NCI-H1417 treated with DMSO at 0.1 percent for 48 hours (cell line): Measurements from ENCODE around the gene PAIP2.
"Not testable (repeated sequence)": the region's sequence is repeated elsewhere in the genome, so short reads cannot be mapped to it uniquely, and the experiment has no call there.

ENCODE experiments used
- DNase-seq: peaks from one replicate; lab custom pipeline; 2025; lab: John Stamatoyannopoulos, UW

The PAIP2 gene

DNA sequence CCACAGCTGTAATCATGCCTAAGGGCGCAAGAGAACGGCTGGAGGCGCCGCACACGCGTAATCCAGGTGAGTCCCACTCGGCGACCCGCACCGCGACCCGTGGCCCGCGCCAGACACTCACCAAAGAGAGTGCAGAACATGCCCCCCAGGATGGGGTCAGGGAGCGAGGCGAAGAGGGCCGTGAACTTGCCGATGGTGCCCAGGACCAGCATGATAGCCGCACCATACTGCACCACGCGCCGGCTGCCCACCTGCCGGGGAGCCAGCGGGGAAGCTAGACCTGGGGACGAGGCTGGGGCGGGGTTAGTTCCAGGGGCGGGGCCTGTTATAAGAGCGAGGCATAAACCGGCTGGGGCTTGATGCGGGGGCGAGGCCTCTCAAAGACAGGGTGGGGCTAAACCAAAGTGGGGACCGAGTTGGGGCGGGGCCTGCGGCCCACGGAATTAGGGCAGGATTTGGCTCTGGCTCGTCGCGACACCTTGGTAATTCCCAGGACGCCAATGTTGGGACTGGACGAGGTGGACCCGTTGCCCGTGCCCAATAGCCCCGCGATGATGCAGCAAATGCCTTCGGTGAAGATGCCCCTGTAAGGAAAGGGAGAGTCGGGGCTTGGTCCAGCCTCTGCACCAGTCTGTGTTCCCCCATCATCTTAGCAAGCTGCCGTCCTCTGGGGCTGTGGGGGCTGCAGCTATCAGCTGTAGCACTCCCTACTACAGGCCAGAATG, 36.6 kb downstream of the PAIP2 start:
- DNase-seq = no peak

DNA sequence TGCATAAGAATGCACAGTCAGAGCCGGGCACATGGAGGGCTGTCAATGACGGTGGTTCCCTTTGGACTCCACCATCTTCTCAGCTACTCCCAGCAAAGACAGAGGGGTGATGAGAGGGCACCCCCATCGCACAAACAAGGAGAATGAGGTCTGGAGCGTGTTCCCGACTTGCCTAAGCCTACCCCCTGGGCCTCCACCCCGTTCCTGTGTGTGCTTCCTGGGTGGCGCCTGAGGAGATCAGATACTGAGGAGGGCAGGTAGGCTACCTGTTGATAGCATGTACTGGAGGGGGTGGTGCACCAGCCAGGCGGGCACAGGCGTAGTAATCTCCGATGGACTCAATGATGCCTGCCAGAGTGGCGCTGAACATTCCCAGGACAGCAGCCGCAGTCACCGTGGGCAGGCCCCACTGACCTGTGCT, 37.3 kb downstream of the PAIP2 start:
- DNase-seq = no peak

DNA sequence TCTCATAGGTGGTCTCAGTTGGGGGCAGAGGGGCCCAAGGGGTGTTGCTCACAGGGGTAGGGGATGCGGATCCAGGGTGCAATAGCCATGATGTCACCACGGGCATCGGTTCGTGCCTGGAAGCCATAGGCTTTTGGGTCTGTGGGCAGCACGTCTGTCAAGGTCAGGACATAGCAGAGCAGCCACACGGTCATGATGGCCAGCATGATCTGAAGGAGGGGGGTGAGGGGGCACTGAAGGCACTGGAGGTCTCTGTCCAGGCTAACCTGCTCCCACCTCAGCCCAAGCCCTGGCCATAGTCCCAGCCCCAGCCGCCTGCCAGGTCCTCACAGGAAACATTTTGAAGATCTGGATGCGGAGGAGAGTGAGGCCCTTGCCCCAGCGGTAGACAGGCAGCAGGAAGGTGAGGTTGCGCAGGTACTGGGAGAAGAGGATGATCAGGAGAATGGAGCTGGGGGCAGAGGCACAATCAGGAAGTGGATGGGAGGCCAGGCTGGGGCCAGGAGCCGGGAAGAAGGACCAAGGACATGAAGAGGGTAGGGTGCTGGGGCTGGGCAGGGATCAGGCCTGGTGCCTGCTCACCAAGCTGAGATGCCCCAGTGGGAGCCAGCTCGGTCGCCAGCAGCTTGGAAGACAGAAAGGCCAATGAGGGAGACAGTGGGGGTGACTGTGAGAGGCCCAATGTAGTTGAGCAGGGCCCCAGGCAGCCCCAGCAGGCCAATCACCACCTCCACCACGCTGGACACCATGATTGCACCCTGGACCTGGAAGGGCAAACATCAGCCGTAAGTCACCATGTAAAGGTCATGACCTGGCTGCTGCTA, 38.2 kb downstream of the PAIP2 start:
- no peak for DNase-seq

DNA sequence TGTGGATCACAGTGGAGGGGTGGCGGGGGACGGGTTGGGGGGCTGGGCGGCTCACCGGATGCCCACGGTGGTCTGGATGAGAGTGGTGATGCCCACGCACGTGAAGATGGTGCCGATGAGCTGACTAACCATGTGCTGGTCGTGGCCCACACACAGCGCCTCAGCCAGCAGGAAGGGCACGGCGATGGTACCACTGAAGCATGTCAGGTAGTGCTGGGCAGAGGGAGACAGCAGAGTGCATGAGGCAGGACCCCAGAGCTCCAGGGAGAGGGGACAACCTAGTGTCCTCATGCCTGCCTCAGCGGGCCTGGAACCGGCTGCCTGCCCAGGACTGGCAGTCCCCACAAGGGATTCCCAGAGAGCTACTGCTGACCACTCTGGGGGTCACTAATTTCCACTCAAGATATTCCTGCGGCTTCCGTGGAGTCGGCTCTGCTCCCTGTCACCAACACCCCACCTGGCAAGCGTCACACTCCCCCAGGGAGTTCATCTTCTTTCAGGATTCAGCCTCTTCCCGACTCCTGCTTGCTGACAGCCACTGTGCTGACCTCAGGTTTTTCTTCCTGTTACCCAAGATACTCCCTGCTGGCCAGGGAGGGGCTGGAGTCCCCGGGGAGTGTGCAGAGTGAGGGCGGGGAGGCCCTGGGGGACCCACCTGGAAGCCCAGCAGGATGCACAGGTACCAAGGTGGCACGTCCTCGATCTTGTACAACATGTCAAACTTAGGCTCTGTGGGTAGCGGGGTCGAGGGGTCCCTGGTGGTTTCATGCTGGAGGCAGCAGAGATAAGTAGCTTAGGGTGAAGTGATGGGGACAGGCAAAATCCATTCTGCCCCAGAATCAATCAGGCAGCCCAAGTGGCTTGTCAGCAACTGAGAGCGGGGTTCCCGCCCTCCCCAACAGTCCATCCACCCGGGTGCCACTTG, 40.4 kb downstream of the PAIP2 start:
- no peak for DNase-seq

DNA sequence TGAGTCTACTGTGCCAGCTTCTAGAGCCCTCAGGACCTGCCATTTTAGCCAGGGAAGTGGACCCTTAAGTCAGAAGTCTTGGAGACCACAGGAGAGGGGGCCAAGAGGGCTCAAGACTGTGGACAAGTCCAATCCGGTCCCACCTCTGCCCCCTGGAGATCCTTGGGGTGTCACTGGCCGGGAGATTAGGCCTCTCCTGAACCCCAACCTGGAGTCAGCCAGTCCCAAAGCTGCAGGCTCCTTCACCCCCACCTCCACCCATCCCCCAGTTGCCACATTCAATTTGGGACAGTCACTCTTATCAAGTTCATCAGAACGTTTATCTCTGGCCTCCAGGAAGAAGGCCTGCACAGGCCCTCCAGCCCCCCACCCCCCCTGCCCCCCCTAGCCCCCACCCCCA, 41.2 kb downstream of the PAIP2 start:
- no peak for DNase-seq

DNA sequence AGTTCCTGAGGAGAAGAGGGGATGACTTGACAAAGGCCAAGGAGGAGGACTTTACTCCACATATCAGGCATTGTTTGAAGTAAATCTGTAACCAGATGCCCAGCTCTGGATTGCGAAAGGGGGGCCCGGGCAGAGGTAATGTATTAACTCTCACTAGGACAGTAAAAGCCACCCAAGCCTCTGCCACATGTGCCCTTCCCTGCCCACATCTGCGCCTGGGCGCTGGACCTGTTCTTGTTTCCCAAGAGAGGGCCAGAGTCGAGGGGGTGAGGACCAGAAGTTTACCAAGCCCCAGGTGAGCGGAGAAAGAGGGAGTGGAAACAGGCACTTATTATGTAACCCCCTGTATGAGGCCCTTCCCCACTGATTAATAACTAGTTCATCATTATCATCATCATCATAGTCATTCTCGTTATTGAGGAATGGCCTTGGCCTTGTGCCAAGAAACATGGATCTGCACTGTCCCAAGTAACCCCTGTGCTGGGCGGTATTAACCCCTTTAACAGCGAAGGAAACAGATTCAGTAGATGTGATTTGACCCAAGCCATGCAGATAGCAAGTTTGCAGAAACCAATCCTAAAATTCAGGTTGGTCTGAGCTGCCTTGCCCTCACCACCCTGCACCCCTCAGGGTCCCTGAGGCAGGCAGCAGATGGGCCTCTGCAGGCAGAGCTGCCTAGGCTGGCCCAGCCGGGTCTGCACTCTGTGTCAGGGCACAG, 41.8 kb downstream of the PAIP2 start, which contains the start of gene SLC23A1:
TSS of gene SLC23A1 (minus strand) at position 23 of the 718 bp plus-strand sequence. CDS start 44 bp downstream, outside the sequence.
- DNase-seq = no peak

DNA sequence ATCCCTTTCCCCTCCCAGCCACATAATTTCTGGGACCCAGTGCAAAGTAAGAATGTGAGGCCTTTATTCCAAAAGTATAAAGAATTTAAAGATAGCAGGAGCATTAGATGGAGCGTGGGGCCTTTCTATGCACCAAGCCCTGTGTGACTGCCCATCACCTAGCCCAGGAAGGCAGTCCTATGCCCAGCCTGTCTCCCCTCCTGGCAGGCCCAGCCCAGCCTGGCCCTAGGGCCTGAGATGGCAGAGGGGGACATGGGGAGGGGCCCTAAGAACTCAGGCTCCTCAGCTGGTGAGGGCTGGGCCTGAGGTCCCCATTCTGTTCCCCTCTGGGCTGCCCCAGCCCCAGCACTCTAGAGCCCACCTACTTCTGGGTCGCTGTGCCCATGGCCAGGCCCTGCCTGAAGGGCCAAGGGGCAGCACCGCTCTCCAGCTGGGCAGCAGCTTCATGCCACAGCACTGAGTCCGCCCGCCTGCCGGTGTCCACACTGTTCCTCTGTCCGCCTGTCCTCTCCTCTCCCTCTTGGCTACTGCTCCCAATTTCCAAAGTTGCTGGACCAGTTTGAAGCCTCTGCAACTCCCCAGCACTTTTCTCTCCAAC, 42.4 kb downstream of the PAIP2 start:
- no peak for DNase-seq

DNA sequence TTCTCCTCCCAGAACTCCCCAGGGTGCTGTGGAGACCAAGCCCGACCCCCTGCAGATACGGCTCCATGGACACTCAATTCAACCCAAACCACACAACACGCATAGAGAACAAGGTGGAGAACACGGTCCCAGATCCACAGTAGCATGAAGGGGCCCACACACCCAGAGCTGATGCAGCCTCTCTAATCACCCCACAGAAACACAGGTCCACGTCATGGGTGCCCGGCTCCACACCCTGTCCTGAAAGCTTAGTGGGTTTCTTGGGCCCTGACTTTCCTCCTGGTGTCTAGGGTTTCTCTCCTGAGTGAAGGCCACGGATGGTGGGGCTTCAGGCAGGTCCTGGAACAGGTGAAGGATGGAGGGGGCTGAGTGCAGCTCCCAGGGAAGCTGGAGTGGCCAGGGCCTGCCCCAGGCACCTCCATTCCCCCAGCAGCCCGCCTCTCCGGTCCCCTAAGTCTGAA, 43.0 kb downstream of the PAIP2 start:
- DNase-seq = no peak

DNA sequence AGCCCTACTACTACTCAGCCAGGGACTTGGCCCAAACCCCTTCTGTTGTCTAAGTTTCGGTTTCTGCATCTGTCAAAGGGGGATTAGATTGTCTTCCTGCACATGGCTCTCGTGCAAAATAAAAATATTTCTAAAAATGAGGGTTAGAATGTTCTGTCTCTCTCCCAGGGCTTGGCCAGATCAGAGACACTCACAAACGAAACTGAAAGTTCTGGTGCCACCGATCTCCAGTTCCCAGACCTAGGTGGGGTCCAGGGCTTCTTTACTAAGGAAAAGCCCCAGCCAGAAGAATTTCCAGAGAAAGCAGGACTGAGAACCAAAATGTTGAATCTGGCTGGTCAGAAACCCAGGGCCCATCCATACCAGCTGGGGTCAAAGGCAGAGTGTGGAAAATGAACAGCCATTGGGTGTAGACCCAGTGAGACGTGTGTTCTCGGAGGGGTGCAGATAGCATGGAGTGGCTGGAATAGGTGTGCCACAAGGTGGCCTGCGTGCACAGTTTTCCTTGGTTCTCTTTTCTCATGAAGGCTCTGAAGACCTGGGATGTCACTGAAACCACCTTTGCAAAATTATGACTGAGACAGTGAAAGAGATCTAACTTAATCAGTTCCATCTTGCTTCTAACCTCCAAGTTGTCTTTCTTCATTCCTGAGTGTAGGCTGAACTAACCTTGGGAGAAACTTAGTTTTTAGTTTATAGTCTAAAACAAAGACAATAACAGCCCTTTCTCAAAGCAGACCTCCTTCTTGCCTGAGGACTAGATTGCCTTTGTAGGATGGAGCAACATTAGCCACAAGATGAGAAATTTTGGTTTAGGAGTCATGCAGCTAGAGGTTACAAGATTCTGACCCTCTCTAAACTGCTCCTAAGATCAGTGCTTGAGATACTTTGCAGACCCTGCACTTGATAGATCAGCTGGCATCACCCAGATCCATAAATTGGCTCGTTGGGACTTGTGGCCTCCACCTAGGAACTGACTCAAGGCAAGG, 43.7 kb downstream of the PAIP2 start:
- DNase-seq = no peak

DNA sequence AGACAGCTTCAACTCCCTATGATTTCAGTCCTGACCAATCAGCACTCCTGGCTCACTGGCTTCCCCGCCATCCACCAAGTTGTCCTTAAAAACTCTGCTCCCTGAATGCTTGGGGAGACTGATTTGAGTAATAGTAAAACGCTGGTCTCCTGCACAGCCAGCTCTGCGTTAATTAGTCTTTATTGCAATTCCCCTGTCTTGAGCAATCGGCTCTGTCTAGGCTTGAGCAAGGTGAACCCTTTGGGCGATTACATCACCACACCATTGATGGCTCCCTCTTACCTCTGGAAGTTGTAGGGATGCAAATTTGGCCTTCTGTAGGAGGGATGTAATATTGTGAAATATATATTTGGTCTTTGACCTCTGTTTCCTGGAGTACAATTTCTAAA, 44.4 kb downstream of the PAIP2 start:
- DNase-seq = no peak

DNA sequence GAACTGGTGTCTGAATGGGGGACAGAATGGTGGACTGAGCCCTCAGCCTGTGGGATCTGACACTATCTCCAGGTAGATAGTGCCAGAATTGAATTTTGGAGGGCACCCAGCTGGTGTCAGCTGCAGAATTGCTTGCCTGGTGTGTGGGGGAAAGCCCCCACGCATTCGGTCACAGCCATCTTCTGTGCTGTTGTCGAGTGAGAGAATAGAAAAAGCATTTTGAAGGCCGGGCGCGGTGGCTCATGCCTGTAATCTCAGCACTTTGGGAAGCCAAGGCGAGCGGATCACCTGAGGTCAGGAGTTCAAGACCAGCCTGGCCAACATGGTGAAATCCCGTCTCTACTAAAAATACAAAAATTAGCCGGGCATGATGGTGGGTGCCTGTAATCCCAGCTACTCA, 45.3 kb downstream of the PAIP2 start:
- not testable (repeated sequence) for DNase-seq

DNA sequence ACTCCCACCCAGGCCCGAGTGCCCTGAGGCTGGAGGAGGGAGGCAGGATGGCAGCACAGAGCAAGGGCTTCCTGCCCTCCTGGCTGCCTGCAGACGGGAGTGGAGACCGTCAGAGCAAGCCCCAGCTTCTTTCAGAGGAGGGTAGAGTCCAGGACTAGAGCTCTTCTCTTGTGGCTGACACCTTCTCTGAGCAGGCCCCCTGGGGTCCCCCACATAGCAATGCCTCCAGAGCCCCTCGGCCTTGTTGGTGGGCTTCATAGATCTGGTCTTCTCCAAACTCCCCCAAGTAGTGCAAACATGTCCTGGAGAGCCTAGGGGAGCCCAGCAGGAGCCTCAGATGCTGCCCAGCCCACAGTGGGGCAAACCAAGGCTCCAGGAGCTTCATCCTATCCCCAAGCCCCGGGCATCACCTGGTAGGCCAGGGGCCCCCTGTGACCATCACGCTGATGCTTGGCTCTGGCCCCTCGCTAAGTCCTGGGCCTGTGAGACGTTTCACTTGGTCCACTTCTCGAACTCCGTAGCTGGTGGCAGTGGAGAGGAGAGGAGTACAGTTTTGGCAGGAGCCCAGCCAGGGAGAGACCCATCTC, 46.0 kb downstream of the PAIP2 start:
- no peak for DNase-seq

DNA sequence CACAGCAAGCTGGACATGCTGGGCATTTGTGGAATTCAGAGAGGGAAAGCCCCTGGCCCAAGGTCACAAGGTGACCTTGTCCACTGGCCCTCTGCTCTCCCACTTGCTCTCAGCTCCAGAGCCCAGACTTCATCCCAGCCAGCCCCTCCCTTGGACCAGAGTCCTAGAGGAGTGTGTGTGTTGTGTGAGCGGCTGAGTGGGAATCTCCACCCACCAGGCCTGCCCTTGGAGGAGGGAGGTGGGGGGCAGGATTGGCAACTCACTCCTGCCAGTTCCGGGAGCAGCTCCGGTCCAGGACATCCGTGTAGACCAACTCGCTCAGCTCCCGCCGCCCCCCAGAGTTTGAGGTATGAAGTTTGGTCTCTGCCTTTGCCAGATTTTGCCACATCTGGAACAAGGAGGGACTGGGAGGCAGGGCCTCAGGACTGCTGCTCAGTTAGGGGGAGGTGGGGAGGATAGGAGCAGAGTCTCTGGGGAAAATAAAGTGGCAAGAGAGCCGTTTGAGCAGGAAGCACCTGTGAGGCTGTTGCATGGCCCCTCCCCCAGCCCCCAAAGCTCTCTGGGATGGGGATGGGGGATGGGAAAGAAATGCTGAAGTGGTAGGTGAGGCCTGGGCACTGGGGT, 46.7 kb downstream of the PAIP2 start:
- no peak for DNase-seq

DNA sequence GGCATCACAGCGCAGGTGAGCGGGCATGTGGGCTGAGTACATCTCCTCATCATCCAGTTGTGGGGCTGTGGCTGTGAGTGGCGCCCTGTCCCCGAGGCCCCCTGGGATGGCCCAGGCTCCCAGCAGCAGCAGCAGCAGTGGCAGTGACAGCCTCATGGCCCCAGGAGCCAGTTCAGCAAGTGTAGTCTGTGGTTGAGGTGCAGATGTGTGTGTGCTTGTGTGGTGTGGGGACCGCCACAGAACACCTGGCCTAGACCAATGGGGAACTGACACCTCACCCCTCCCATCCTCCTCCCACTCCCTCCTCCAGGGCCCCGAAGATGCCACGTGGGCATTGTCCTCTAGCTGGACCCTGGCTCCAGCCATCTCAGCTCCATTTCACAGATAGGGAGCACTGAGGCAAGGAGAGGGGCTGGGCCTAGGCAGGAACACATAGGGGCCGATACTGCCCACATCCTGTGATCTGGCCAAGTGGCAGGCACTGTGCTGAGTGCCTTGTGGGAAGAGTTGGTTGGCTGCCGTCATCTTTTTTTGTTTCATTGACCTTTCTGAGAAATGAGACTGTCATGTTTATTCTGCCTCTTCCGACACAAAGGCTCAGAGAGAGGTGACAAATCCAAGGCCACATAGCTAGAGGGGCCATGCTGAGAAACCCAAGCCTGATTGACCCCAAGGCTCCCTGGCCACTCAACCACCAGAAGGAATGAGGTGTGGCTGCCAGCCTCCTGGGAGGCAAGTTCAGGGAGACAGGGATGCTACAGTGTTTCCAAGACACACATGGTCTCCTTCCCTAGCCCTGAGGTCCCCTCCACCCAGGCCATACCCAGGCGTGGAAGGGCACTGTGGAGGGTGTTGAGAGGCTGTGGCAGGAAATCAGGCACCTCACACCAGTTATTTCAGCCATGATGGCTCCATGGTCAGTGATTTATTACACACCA, 48.3 kb downstream of the PAIP2 start, which contains the start of gene MZB1:
TSS of gene MZB1 (minus strand) at position 213 of the 938 bp plus-strand sequence. CDS start at position 156, 57 bp downstream.
- DNase-seq = no peak

DNA sequence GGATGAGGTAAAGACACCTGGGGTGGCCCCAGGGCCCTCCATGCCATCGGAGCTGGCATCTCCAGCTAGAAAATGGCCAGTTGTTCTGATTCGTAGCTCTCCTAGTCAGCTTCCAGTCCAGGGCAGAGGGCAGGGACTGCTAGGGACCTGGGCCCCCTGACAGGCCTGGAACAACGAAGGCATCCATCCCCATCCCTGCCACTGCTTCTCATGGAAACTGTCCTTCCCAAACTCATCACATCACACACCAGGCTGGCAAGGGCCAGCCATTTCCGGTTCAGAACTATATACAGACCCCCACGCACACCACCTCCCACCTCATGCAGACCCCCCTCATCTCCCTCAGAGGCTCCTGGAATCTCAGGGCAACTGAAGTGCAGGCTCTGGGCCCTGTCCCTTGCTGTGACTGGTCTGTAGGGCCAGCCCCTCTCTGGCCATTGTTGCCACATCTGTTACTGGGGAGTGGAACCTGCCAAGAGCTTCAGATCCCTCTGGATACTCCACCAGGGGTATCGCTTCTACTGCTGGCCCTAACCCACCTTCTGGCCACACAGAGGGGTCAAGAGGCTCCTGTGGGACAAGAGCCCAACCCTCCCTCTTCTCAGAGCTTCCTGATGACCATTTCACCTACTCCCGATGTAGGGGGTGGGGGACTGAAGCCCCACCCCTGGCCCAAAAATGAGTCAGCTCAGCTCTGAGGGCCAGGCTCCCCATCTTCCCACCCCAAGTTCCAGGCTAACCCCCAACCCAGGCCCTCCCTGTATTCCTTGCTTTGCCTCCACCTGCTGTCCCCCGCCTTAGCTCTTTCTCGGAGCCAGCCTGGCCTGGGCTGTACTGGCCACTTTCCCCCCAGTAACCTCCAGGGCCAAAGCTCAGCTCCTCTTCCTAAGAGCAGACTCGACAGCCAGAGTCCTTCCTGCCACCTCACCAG, 49.2 kb downstream of the PAIP2 start:
- DNase-seq = no peak

DNA sequence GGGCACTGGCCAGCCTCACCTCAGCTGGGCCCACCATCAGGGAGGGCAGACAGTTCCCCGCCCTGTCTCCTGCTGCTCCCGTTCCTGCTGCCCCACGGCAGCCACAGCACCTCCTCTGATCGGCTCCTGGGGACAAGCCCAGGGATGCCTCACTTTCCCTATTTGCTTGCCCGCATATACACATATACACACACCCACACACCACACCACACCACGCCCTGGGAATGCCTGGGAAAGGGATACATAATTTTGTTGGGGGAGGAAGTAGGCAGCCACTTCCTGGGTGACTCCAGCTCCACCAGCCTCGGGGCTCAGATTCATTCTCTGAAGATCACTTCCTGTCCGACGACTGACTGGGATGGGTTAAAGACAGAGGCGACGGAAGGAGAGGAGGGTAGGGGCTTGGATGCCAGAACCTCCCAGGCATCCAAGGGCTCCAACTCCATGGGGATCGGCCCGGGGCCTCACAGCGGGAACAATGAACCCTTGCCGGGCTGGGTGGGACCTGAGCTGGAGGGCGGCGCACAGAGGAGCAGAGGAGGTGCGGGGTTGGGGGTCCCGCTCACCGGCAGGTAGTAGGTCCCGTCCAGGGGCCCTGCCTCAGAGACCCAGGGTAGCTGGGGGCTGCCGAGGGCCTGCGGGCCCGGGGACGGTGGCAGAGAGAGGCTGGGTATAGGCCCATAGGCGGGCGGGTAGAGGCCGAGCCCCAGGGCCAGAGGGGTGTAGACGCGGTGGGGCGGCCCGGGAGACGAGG, 50.1 kb downstream of the PAIP2 start:
- no peak for DNase-seq
